HG03175 (cell line): ENCODE measurements around the gene ACP4.
"Not testable (repeated sequence)": the region's sequence is repeated elsewhere in the genome, so short reads cannot be mapped to it uniquely, and the experiment has no call there.

Experiments used
- ATAC-seq: cut with Tn5 transposase; IDR thresholded peaks from one replicate; pipeline ENCODE4 v1.9.1; 2021; ENCODE audit warnings: mild to moderate bottlenecking, moderate library complexity; ENCODE audit not compliant: unreplicated experiment

The ACP4 gene

GRCh38 chr19:50790396-50790795 is at the start of gene ACP4:
TSS of gene ACP4 (plus strand) at chr19:50790415. CDS start at chr19:50790415, 0 bp downstream.
- ATAC-seq: no peak

- no peak for ATAC-seq
Measured at GRCh38 chr19:50741179-50741933, 48.9 kb upstream of the ACP4 start.

GRCh38 chr19:50743537-50743936 is 46.7 kb upstream of the ACP4 start:
- no peak for ATAC-seq

- no peak for ATAC-seq
Measured at GRCh38 chr19:50745221-50745620, 45.0 kb upstream of the ACP4 start.

- ATAC-seq: not testable (repeated sequence)
Measured at GRCh38 chr19:50747141-50747540, 43.1 kb upstream of the ACP4 start.

GRCh38 chr19:50749490-50749889 is 40.7 kb upstream of the ACP4 start:
- no peak for ATAC-seq

- no peak for ATAC-seq
Measured at GRCh38 chr19:50750010-50750409, 40.2 kb upstream of the ACP4 start.

GRCh38 chr19:50753879-50754278 is 36.3 kb upstream of the ACP4 start:
- no peak for ATAC-seq

GRCh38 chr19:50756244-50756643 is 34.0 kb upstream of the ACP4 start:
- not testable (repeated sequence) for ATAC-seq

- ATAC-seq: not testable (repeated sequence)
Measured at GRCh38 chr19:50757624-50758023, 32.6 kb upstream of the ACP4 start.

GRCh38 chr19:50759076-50759475 is 31.1 kb upstream of the ACP4 start:
- ATAC-seq: not testable (repeated sequence)

GRCh38 chr19:50759886-50760285 is 30.3 kb upstream of the ACP4 start:
- no peak for ATAC-seq

GRCh38 chr19:50761501-50761900 is 28.7 kb upstream of the ACP4 start:
- not testable (repeated sequence) for ATAC-seq

- not testable (repeated sequence) for ATAC-seq
Measured at GRCh38 chr19:50763521-50763920, 26.7 kb upstream of the ACP4 start.

GRCh38 chr19:50764409-50764808 is 25.8 kb upstream of the ACP4 start:
- no peak for ATAC-seq

- ATAC-seq: not testable (repeated sequence)
Measured at GRCh38 chr19:50766746-50767145, 23.5 kb upstream of the ACP4 start.

GRCh38 chr19:50767263-50767662 is 23.0 kb upstream of the ACP4 start:
- not testable (repeated sequence) for ATAC-seq

- no peak for ATAC-seq
Measured at GRCh38 chr19:50768277-50768676, 21.9 kb upstream of the ACP4 start.

- not testable (repeated sequence) for ATAC-seq
Measured at GRCh38 chr19:50770164-50770563, 20.1 kb upstream of the ACP4 start, which contains the start of gene GPR32. TSS of gene GPR32 (plus strand) at chr19:50770464. CDS start at chr19:50770601, 137 bp downstream.

GRCh38 chr19:50770888-50771287 is 19.3 kb upstream of the ACP4 start:
- no peak for ATAC-seq

- no peak for ATAC-seq
Measured at GRCh38 chr19:50772476-50772875, 17.7 kb upstream of the ACP4 start.

- ATAC-seq: not testable (repeated sequence)
Measured at GRCh38 chr19:50772912-50773311, 17.3 kb upstream of the ACP4 start.

- not testable (repeated sequence) for ATAC-seq
Measured at GRCh38 chr19:50773454-50773853, 16.8 kb upstream of the ACP4 start.
